BJ (cell line): ENCODE data around the gene PHKB. TPM values are rescaled to one million over a fixed set of nuclear protein-coding genes. Genes with fewer than 3 reads are reported as not detected.

Experiments
- CTCF ChIA-PET: fragments of 350-600 bp; formaldehyde crosslinking; extraction: SDS; loops from one replicate; lab custom pipeline; 2021; ENCODE audit warnings: antibody characterized with exemption, inconsistent platforms; lab: Yijun Ruan, JAX
- POLR2A ChIA-PET: fragments of 300-600 bp; sonication (Branson Sonifier 250); formaldehyde crosslinking; extraction: SDS; loops from one replicate; lab custom pipeline; 2021; ENCODE audit warnings: antibody characterized with exemption; lab: Charles Lee
- DNase-seq: peaks from one replicate; pipeline ENCODE4 v3.0.0-alpha.2; 2011; ENCODE audit warnings: low read depth
- H3K27me3 ChIP-seq: 2 replicates; pipeline ENCODE4 v1.6.0; 2011; ENCODE audit warnings: low read length; ENCODE audit not compliant: control insufficient read depth, insufficient read depth
- H3K36me3 ChIP-seq: 2 replicates; pipeline ENCODE4 v1.5.1; 2011; ENCODE audit warnings: low read length; ENCODE audit not compliant: control insufficient read depth, insufficient read depth
- H3K4me3 ChIP-seq: 2 replicates; pipeline ENCODE4 v1.5.1; 2011; ENCODE audit warnings: low read depth, mild to moderate bottlenecking, control low read depth, low read length
- CTCF ChIP-seq: IDR thresholded peaks from 2 replicates; pipeline ENCODE4 v1.5.1; 2011; ENCODE audit warnings: low read depth, mild to moderate bottlenecking, control low read depth, inconsistent platforms, low read length, moderate library complexity; ENCODE audit not compliant: insufficient read depth
- polyA minus RNA-seq: library from RNA; depleted of rRNA, polyadenylated mRNA; stranded (reverse); fragments of >200 nt; gene quantifications from 2 replicates; pipeline ENCODE4 v1.2.3, GENCODE V29; 2011; rRNA and poly(A)+ RNA removed
- polyA plus RNA-seq: library from polyadenylated mRNA; depleted of rRNA; stranded (reverse); fragments of >200 nt; gene quantifications from 2 replicates; pipeline ENCODE4 v1.2.3, GENCODE V29; 2011; rRNA removed

Gene PHKB
- polyA plus RNA-seq: 44.9 and 67.5 TPM in 2 replicates
- 58.1 and 82.8 TPM in 2 replicates for polyA minus RNA-seq

GRCh38 chr16:47460711-47461597 lies at the start of gene PHKB, which contains the start of gene ITFG1:
Gene PHKB, plus strand, starts transcription at chr16:47461331. Its CDS starts 20 bp downstream, at chr16:47461351.
Gene ITFG1, minus strand, starts transcription at chr16:47461063. Its CDS starts 18 bp downstream, at chr16:47461045.
- H3K27me3 ChIP-seq: no peaks in the 10 kb centered on the region
- no peak for TF ChIP-seq CTCF
- POLR2A ChIA-PET: no interaction called here

GRCh38 chr16:47413041-47413440 lies 48.1 kb upstream of the PHKB start:
- POLR2A ChIA-PET: no interaction called here

More at GRCh38 chr16:47460711-47461597, at the start of gene PHKB, which contains the start of gene ITFG1:
- DNase-seq: peak; percentile 45
- peak within 1 kb of the TSS; percentile 87 for H3K4me3 ChIP-seq
- CTCF ChIA-PET: interaction anchor here (0.6 to 1.6 kb wide), 8 partner anchors 10 to 423 kb away, joined by 3 to 4 read pairs (median 3); partner anchors contain the start of gene NETO2
- H3K36me3 ChIP-seq: no peaks in the 10 kb centered on the region

GRCh38 chr16:47416869-47417268 lies 44.3 kb upstream of the PHKB start:
- H3K27me3 ChIP-seq: no peaks in the 10 kb centered on the region
- no peak overlapping the region for H3K4me3 ChIP-seq
- H3K36me3 ChIP-seq: no peaks in the 10 kb centered on the region
- CTCF ChIA-PET: no interaction called here
- no peak for DNase-seq
- POLR2A ChIA-PET: no interaction called here
- TF ChIP-seq CTCF: no peak

More at GRCh38 chr16:47413041-47413440, 48.1 kb upstream of the PHKB start:
- no peak for TF ChIP-seq CTCF
- CTCF ChIA-PET: interaction anchor here (0.7 kb wide), 1 partner anchor 752 kb away, joined by 3 read pairs; no protein-coding TSS in a partner anchor
- no peaks in the 10 kb centered on the region for H3K36me3 ChIP-seq
- no peak overlapping the region for H3K4me3 ChIP-seq
- H3K27me3 ChIP-seq: no peaks in the 10 kb centered on the region
- DNase-seq: no peak

GRCh38 chr16:47424846-47425245 lies 36.3 kb upstream of the PHKB start:
- Histone ChIP-seq H3K36me3 (peaks cover 6% of the 10 kb centered on the region), H3K4me3 (no peak overlapping the region), H3K27me3 (no peaks in the 10 kb centered on the region)
- TF ChIP-seq CTCF: no peak
- CTCF ChIA-PET: interaction anchor here (2.1 kb wide), 1 partner anchor 14 kb away, joined by 5 read pairs; no protein-coding TSS in a partner anchor
- no peak for DNase-seq
- POLR2A ChIA-PET: no interaction called here

GRCh38 chr16:47426806-47427205 lies 34.3 kb upstream of the PHKB start:
- ChIA-PET POLR2A (no interaction called here), CTCF (no interaction called here)
- TF ChIP-seq CTCF: no peak
- Histone ChIP-seq H3K4me3 (no peak overlapping the region), H3K27me3 (no peaks in the 10 kb centered on the region), H3K36me3 (peaks cover 7% of the 10 kb centered on the region)
- DNase-seq: no peak
